ENCODE data around the gene MAGI2. TPM values are rescaled to one million over a fixed set of nuclear protein-coding genes. Genes with fewer than 3 reads are reported as not detected.

The MAGI2 gene
- polyA plus RNA-seq, 2 donors: 0.67 to 0.79 TPM

GRCh38 chr7:78953090-78953489 is 500.4 kb downstream of the MAGI2 start:
- WGBS, 2 donors: 53 to 55% methylated on average over 1 of the region's 1 CpG
- Histone ChIP-seq H3K4me1 (ENCODE audit: control insufficient read depth in 2 of 2, insufficient read depth in 2 of 2, low read length in 1 of 2) (no peaks in the 10 kb centered on the region), H3K36me3 (ENCODE audit: control insufficient read depth in 2 of 2, insufficient read depth in 2 of 2, low read length in 1 of 2) (no peaks in the 10 kb centered on the region), H3K9me3 (ENCODE audit: control insufficient read depth in 2 of 2, insufficient read depth in 1 of 2, low read depth in 1 of 2, low read length in 1 of 2) (no peaks in the 10 kb centered on the region), H3K27ac (ENCODE audit: low read depth in 2 of 2, low read length in 1 of 2) (no peak overlapping the region), H3K27me3 (ENCODE audit: control insufficient read depth in 1 of 2, insufficient read depth in 2 of 2, low read length in 2 of 2) (no peaks in the 10 kb centered on the region), H3K4me3 (ENCODE audit: low read depth in 1 of 2, low read length in 2 of 2) (no peak overlapping the region)

DNA sequence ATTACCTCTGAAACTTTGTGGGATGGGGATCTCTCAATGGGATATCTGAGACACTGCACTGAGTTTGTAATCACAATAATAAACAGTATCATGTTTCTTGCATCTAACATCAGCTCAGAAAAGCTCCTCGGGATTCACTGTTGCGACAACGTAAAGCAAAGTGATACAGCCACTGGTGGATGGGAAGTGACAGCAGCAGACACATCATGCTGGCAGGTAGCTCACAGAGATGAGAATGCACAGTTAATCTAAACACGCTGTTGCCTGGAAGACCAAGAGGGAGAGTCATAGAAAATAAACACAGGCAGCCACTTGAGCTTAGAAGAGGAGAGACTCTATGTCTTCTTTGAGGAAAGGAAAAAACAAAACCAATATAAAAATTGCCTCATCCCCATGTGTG is 513.8 kb downstream of the MAGI2 start:
- no peak overlapping the region for H3K4me3 ChIP-seq (ENCODE audit: low read depth in 1 of 2, low read length in 2 of 2)
- H3K27me3 ChIP-seq (ENCODE audit: control insufficient read depth in 1 of 2, insufficient read depth in 2 of 2, low read length in 2 of 2): no peaks in the 10 kb centered on the region
- 67 to 75% methylated on average over 4 of the region's 4 CpGs for WGBS, 2 donors
- no peak overlapping the region for H3K27ac ChIP-seq (ENCODE audit: low read depth in 2 of 2, low read length in 1 of 2)
- no peaks in the 10 kb centered on the region for H3K9me3 ChIP-seq (ENCODE audit: control insufficient read depth in 2 of 2, insufficient read depth in 1 of 2, low read depth in 1 of 2, low read length in 1 of 2)
- H3K4me1 ChIP-seq (ENCODE audit: control insufficient read depth in 2 of 2, insufficient read depth in 2 of 2, low read length in 1 of 2): no peaks in the 10 kb centered on the region
- H3K36me3 ChIP-seq (ENCODE audit: control insufficient read depth in 2 of 2, insufficient read depth in 2 of 2, low read length in 1 of 2): no peaks in the 10 kb centered on the region

DNA sequence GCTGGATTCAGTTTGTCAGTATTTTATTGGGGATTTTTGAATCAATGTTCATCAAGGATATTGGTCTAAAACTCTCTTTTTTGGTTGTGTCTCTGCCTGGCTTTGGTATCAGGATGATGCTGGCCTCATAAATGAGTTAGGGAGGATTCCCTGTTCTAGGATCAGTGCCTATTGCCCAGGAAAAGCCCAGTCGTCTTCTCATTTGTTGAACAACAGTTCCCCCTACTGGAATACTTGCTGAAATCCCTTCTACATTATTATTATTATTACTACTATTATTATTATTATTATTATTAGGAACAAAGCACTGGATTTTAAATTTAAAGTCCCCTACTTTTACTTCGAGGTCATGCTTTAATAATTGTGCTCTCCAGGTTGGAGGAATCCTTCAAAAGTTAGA is 528.9 kb downstream of the MAGI2 start:
- Histone ChIP-seq H3K27ac (ENCODE audit: low read depth in 2 of 2, low read length in 1 of 2) (no peak overlapping the region), H3K27me3 (ENCODE audit: control insufficient read depth in 1 of 2, insufficient read depth in 2 of 2, low read length in 2 of 2) (no peaks in the 10 kb centered on the region), H3K4me1 (ENCODE audit: control insufficient read depth in 2 of 2, insufficient read depth in 2 of 2, low read length in 1 of 2) (no peaks in the 10 kb centered on the region), H3K4me3 (ENCODE audit: low read depth in 1 of 2, low read length in 2 of 2) (no peak overlapping the region), H3K9me3 (ENCODE audit: control insufficient read depth in 2 of 2, insufficient read depth in 1 of 2, low read depth in 1 of 2, low read length in 1 of 2) (no peaks in the 10 kb centered on the region), H3K36me3 (ENCODE audit: control insufficient read depth in 2 of 2, insufficient read depth in 2 of 2, low read length in 1 of 2) (no peaks in the 10 kb centered on the region)
- 8 to 20% methylated on average over 2 of the region's 2 CpGs for WGBS, 2 donors

- H3K9me3 ChIP-seq (ENCODE audit: control insufficient read depth in 2 of 2, insufficient read depth in 1 of 2, low read depth in 1 of 2, low read length in 1 of 2): no peaks in the 10 kb centered on the region
- H3K4me1 ChIP-seq (ENCODE audit: control insufficient read depth in 2 of 2, insufficient read depth in 2 of 2, low read length in 1 of 2): no peaks in the 10 kb centered on the region
- H3K36me3 ChIP-seq (ENCODE audit: control insufficient read depth in 2 of 2, insufficient read depth in 2 of 2, low read length in 1 of 2): no peaks in the 10 kb centered on the region
- H3K27me3 ChIP-seq (ENCODE audit: control insufficient read depth in 1 of 2, insufficient read depth in 2 of 2, low read length in 2 of 2): no peaks in the 10 kb centered on the region
- no peak overlapping the region for H3K4me3 ChIP-seq (ENCODE audit: low read depth in 1 of 2, low read length in 2 of 2)
- H3K27ac ChIP-seq (ENCODE audit: low read depth in 2 of 2, low read length in 1 of 2): no peak overlapping the region
Observed at GRCh38 chr7:78912781-78913180, 540.7 kb downstream of the MAGI2 start.

DNA sequence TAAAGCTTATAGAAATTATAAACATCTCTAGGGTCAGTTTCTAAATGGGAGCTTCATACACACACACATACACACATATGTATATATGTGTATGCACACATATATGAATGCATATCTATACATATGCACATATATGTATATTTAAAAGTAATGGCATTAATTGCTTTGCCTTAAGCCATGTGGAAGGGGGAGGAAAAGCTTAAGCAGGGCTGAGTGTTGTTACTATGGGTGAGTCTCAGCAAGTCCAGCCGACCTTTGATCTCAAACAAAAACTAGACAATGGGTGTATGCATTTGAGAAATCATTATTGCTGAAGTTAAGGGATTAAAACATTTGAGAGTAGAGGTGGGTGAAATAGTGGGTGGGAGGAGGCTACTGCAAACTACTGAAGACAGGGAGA is 546.7 kb downstream of the MAGI2 start:
- 79 to 89% methylated on average over 1 of the region's 1 CpG for WGBS, 2 donors
- no peak overlapping the region for H3K4me3 ChIP-seq (ENCODE audit: low read depth in 1 of 2, low read length in 2 of 2)
- no peaks in the 10 kb centered on the region for H3K9me3 ChIP-seq (ENCODE audit: control insufficient read depth in 2 of 2, insufficient read depth in 1 of 2, low read depth in 1 of 2, low read length in 1 of 2)
- no peaks in the 10 kb centered on the region for H3K4me1 ChIP-seq (ENCODE audit: control insufficient read depth in 2 of 2, insufficient read depth in 2 of 2, low read length in 1 of 2)
- no peaks in the 10 kb centered on the region for H3K27me3 ChIP-seq (ENCODE audit: control insufficient read depth in 1 of 2, insufficient read depth in 2 of 2, low read length in 2 of 2)
- H3K36me3 ChIP-seq (ENCODE audit: control insufficient read depth in 2 of 2, insufficient read depth in 2 of 2, low read length in 1 of 2): no peaks in the 10 kb centered on the region
- no peak overlapping the region for H3K27ac ChIP-seq (ENCODE audit: low read depth in 2 of 2, low read length in 1 of 2)

GRCh38 chr7:78905436-78905835 is 548.0 kb downstream of the MAGI2 start:
- no peaks in the 10 kb centered on the region for H3K27me3 ChIP-seq (ENCODE audit: control insufficient read depth in 1 of 2, insufficient read depth in 2 of 2, low read length in 2 of 2)
- no peaks in the 10 kb centered on the region for H3K9me3 ChIP-seq (ENCODE audit: control insufficient read depth in 2 of 2, insufficient read depth in 1 of 2, low read depth in 1 of 2, low read length in 1 of 2)
- no peak overlapping the region for H3K27ac ChIP-seq (ENCODE audit: low read depth in 2 of 2, low read length in 1 of 2)
- no peak overlapping the region for H3K4me3 ChIP-seq (ENCODE audit: low read depth in 1 of 2, low read length in 2 of 2)
- no peaks in the 10 kb centered on the region for H3K4me1 ChIP-seq (ENCODE audit: control insufficient read depth in 2 of 2, insufficient read depth in 2 of 2, low read length in 1 of 2)
- H3K36me3 ChIP-seq (ENCODE audit: control insufficient read depth in 2 of 2, insufficient read depth in 2 of 2, low read length in 1 of 2): no peaks in the 10 kb centered on the region

DNA sequence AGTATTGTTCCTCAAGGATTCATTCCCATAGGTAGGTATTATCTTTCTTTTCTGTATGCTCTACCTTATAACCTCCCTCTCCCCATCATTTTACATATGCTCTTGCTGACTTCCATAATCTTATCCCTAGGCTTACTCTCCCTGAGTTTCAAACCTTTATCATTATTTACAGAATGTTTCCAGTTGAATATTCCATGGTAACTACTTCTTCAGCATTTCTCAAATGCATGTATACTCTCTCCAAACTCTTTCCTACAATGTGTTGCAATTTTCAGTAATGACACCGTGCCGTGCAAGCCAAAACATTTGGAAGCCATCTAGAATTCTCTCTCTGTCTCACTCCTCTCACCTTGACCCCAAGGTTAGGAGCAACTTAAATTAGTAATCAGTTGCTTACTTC is 548.5 kb downstream of the MAGI2 start:
- Histone ChIP-seq H3K4me3 (ENCODE audit: low read depth in 1 of 2, low read length in 2 of 2) (no peak overlapping the region), H3K27me3 (ENCODE audit: control insufficient read depth in 1 of 2, insufficient read depth in 2 of 2, low read length in 2 of 2) (no peaks in the 10 kb centered on the region), H3K36me3 (ENCODE audit: control insufficient read depth in 2 of 2, insufficient read depth in 2 of 2, low read length in 1 of 2) (no peaks in the 10 kb centered on the region), H3K27ac (ENCODE audit: low read depth in 2 of 2, low read length in 1 of 2) (no peak overlapping the region), H3K4me1 (ENCODE audit: control insufficient read depth in 2 of 2, insufficient read depth in 2 of 2, low read length in 1 of 2) (no peaks in the 10 kb centered on the region), H3K9me3 (ENCODE audit: control insufficient read depth in 2 of 2, insufficient read depth in 1 of 2, low read depth in 1 of 2, low read length in 1 of 2) (no peaks in the 10 kb centered on the region)
- 74 to 75% methylated on average over 2 of the region's 2 CpGs for WGBS, 2 donors

DNA sequence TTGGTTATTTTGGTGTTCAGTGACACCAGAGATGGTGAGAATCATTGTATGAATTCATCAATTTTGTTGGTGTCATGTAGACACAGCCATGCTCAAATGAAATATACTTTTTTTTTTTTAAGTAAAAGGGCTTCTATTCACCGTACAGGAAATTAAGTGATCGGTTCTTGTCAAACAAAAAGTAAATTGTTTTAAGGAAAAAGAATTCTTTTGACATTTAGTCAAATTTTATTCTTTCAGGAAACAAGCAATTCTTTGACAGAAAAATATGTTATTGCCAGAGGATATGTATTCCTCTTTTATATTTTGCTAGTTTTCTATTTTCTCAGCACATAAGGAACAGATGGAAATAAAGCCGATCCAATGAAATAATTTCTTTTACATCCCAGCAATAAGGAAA is 551.9 kb downstream of the MAGI2 start:
- Histone ChIP-seq H3K9me3 (ENCODE audit: control insufficient read depth in 2 of 2, insufficient read depth in 1 of 2, low read depth in 1 of 2, low read length in 1 of 2) (no peaks in the 10 kb centered on the region), H3K36me3 (ENCODE audit: control insufficient read depth in 2 of 2, insufficient read depth in 2 of 2, low read length in 1 of 2) (no peaks in the 10 kb centered on the region), H3K27me3 (ENCODE audit: control insufficient read depth in 1 of 2, insufficient read depth in 2 of 2, low read length in 2 of 2) (no peaks in the 10 kb centered on the region), H3K4me3 (ENCODE audit: low read depth in 1 of 2, low read length in 2 of 2) (no peak overlapping the region), H3K4me1 (ENCODE audit: control insufficient read depth in 2 of 2, insufficient read depth in 2 of 2, low read length in 1 of 2) (no peaks in the 10 kb centered on the region), H3K27ac (ENCODE audit: low read depth in 2 of 2, low read length in 1 of 2) (no peak overlapping the region)
- WGBS, 2 donors: 79 to 87% methylated on average over 3 of the region's 3 CpGs

DNA sequence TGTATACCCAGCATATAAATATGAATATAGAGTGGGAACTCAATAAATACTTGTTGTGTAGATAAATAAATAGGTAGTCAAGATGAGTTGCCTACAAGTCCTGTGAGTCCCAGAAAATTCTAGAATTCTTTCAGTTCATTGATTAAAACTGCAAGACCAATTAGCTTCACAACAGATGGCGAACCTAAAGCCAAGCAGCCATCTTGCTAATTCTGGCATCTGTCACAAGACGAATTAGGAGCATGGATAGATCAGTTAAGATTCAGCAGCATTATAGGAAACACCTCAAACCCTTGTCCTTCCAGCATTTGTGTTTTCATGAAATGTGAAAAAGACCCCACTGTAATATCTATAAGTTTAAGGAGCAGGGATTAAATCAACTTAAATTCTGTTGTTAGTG is 552.7 kb downstream of the MAGI2 start:
- Histone ChIP-seq H3K9me3 (ENCODE audit: control insufficient read depth in 2 of 2, insufficient read depth in 1 of 2, low read depth in 1 of 2, low read length in 1 of 2) (no peaks in the 10 kb centered on the region), H3K4me3 (ENCODE audit: low read depth in 1 of 2, low read length in 2 of 2) (no peak overlapping the region), H3K4me1 (ENCODE audit: control insufficient read depth in 2 of 2, insufficient read depth in 2 of 2, low read length in 1 of 2) (no peaks in the 10 kb centered on the region), H3K27me3 (ENCODE audit: control insufficient read depth in 1 of 2, insufficient read depth in 2 of 2, low read length in 2 of 2) (no peaks in the 10 kb centered on the region), H3K27ac (ENCODE audit: low read depth in 2 of 2, low read length in 1 of 2) (no peak overlapping the region), H3K36me3 (ENCODE audit: control insufficient read depth in 2 of 2, insufficient read depth in 2 of 2, low read length in 1 of 2) (no peaks in the 10 kb centered on the region)
- 89 to 92% methylated on average over 2 of the region's 2 CpGs for WGBS, 2 donors

- no peak overlapping the region for H3K4me3 ChIP-seq (ENCODE audit: low read depth in 1 of 2, low read length in 2 of 2)
- no peaks in the 10 kb centered on the region for H3K4me1 ChIP-seq (ENCODE audit: control insufficient read depth in 2 of 2, insufficient read depth in 2 of 2, low read length in 1 of 2)
- H3K9me3 ChIP-seq (ENCODE audit: control insufficient read depth in 2 of 2, insufficient read depth in 1 of 2, low read depth in 1 of 2, low read length in 1 of 2): no peaks in the 10 kb centered on the region
- H3K27me3 ChIP-seq (ENCODE audit: control insufficient read depth in 1 of 2, insufficient read depth in 2 of 2, low read length in 2 of 2): no peaks in the 10 kb centered on the region
- no peak overlapping the region for H3K27ac ChIP-seq (ENCODE audit: low read depth in 2 of 2, low read length in 1 of 2)
- WGBS, 2 donors: 40 to 43% methylated on average over 3 of the region's 3 CpGs
- no peaks in the 10 kb centered on the region for H3K36me3 ChIP-seq (ENCODE audit: control insufficient read depth in 2 of 2, insufficient read depth in 2 of 2, low read length in 1 of 2)
Observed at GRCh38 chr7:78895393-78895792, 558.1 kb downstream of the MAGI2 start.
